Panc1 (cell line): ENCODE data around the gene SERTAD2. TPM values are rescaled to one million over a fixed set of nuclear protein-coding genes. Genes with fewer than 3 reads are reported as not detected.

ENCODE experiments used
- ATAC-seq: fragments of 200-7000 bp; cut with Tn5 transposase; 2 replicates; pipeline ENCODE4 v1.9.1; 2020; ENCODE audit warnings: mild to moderate bottlenecking, moderate library complexity
- BruUV-seq: library from RNA; stranded (reverse); fragments of 400-500 nt; replicated peaks from 2 replicates; lab custom pipeline; 2021; lab: Mats Ljungman, UMichigan
- CTCF ChIA-PET: fragments of 300-600 bp; sonication (Branson Sonifier 250); formaldehyde crosslinking; loops from one replicate; lab custom pipeline; 2022; ENCODE audit warnings: antibody characterized with exemption; lab: Charles Lee
- POLR2A ChIA-PET: fragments of 300-600 bp; sonication (Branson Sonifier 250); formaldehyde crosslinking; loops from one replicate; lab custom pipeline; 2022; ENCODE audit warnings: antibody characterized with exemption; lab: Charles Lee
- DNase-seq: peaks from one replicate; pipeline ENCODE4 v3.0.0-alpha.2; 2010; ENCODE audit warnings: low read depth, low spot score
- H3K27ac ChIP-seq: 2 replicates; pipeline ENCODE4 v1.5.1; 2011; ENCODE audit warnings: mild to moderate bottlenecking, low read length, inconsistent platforms
- H3K27me3 ChIP-seq: fragments of 200-500 bp; sonication (Bioruptor generic); 2 replicates; pipeline ENCODE4 v1.6.0; 2014; ENCODE audit warnings: low read length, inconsistent platforms; ENCODE audit not compliant: control insufficient read depth, insufficient read depth
- H3K36me3 ChIP-seq: fragments of 200-500 bp; sonication (Bioruptor generic); 2 replicates; pipeline ENCODE4 v1.5.1; 2014; ENCODE audit warnings: inconsistent platforms, mild to moderate bottlenecking, low read length, moderate library complexity; ENCODE audit not compliant: control insufficient read depth, insufficient read depth
- H3K4me1 ChIP-seq: 2 replicates; pipeline ENCODE4 v1.5.1; 2011; ENCODE audit warnings: inconsistent platforms, mild to moderate bottlenecking, low read length, moderate library complexity; ENCODE audit not compliant: control insufficient read depth, insufficient read depth
- H3K4me3 ChIP-seq, 2 experiments: 2 replicates each; pipeline ENCODE4 v1.5.1; 2011 to 2012; ENCODE audit warnings: low read depth in 2 of 2, low read length in 2 of 2, mild to moderate bottlenecking in 2 of 2, inconsistent platforms in 1 of 2, moderate library complexity in 1 of 2
- H3K9me3 ChIP-seq: fragments of 200-500 bp; sonication (Bioruptor generic); 2 replicates; pipeline ENCODE4 v1.5.1; 2014; ENCODE audit warnings: low read depth, mild to moderate bottlenecking, inconsistent platforms, low read length, moderate library complexity; ENCODE audit not compliant: control insufficient read depth, insufficient read depth
- POLR2AphosphoS5 ChIP-seq: IDR thresholded peaks from 2 replicates; pipeline ENCODE4 v1.6.1; 2012; ENCODE audit warnings: mild to moderate bottlenecking, low read depth, low read length, moderate library complexity
- REST ChIP-seq, 2 experiments: IDR thresholded peaks; 2 replicates each; pipeline ENCODE4 v1.6.1; 2011 to 2012; ENCODE audit warnings: low read depth in 2 of 2, control low read depth in 1 of 2, low read length in 1 of 2, mild to moderate bottlenecking in 1 of 2, moderate library complexity in 1 of 2; ENCODE audit not compliant: insufficient read depth in 1 of 2
- SIN3A ChIP-seq: IDR thresholded peaks from 2 replicates; pipeline ENCODE4 v1.6.1; 2012; ENCODE audit warnings: low read depth, mild to moderate bottlenecking, low read length, moderate library complexity, borderline replicate concordance; ENCODE audit not compliant: insufficient read depth
- TCF7L2 ChIP-seq: IDR thresholded peaks from 2 replicates; pipeline ENCODE4 v1.6.1; 2011; ENCODE audit warnings: mild to moderate bottlenecking, low read depth, low read length, inconsistent platforms
- in situ Hi-C: cut with HindIII; loops from 2 replicates; pipeline ENCODE4 v1.10.0; 2016; ENCODE audit warnings: low sequenced_read_pairs, low pct_unique_long_range_greater_than_20kb
- intact Hi-C: fragments of 100-400 bp; cut with micrococcal nuclease; formaldehyde crosslinking; loops from one replicate; pipeline ENCODE4 v1.10.0; 2022; ENCODE audit not compliant: unreplicated experiment
- total RNA-seq: library from RNA; stranded (reverse); gene quantifications from one replicate; pipeline ENCODE4 v1.2.1, GENCODE V29; 2021; ENCODE audit not compliant: unreplicated experiment
- TF ChIP-seq, protein P1 (sequence below): fragments of 450-650 bp; IDR thresholded peaks from 2 replicates; pipeline ENCODE4 v1.5.1; 2017; ENCODE audit warnings: mild to moderate bottlenecking

SERTAD2 gene
- total RNA-seq, 1 experiment from 2014 or later, result 24.3 TPM

DNA sequence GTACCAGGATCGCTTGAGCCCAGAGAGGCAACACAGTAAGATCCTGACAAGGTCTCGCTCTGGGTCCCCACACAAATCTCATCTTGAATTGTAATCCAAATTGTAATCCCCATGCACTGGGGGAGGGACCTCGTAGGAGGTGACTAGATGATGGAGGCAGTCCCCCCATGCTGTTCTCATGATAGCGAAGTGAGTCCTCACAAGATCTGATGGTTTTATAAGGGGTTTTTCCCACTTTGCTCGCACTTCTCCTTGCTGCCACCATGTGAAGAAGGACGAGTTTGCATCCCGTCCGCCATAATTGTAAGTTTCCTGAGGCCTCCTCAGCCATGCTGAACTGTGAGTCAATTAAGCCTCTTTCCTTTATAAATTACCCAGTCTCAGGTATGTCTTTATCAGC is 46.0 kb upstream of the SERTAD2 start:
- TF ChIP-seq, protein P1, sequence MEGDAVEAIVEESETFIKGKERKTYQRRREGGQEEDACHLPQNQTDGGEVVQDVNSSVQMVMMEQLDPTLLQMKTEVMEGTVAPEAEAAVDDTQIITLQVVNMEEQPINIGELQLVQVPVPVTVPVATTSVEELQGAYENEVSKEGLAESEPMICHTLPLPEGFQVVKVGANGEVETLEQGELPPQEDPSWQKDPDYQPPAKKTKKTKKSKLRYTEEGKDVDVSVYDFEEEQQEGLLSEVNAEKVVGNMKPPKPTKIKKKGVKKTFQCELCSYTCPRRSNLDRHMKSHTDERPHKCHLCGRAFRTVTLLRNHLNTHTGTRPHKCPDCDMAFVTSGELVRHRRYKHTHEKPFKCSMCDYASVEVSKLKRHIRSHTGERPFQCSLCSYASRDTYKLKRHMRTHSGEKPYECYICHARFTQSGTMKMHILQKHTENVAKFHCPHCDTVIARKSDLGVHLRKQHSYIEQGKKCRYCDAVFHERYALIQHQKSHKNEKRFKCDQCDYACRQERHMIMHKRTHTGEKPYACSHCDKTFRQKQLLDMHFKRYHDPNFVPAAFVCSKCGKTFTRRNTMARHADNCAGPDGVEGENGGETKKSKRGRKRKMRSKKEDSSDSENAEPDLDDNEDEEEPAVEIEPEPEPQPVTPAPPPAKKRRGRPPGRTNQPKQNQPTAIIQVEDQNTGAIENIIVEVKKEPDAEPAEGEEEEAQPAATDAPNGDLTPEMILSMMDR, result no peak
- TF ChIP-seq SIN3A (no peak), TCF7L2 (no peak), REST (IDR thresholded peaks at IDR 0.05; ENCODE audit: insufficient read depth in 1 of 2, low read depth in 2 of 2, low read length in 1 of 2) (no peak), POLR2AphosphoS5 (no peak)
- Histone ChIP-seq H3K4me3 (no peak overlapping the region), H3K36me3 (no peaks in the 10 kb centered on the region), H3K9me3 (no peaks in the 10 kb centered on the region), H3K27me3 (no peaks in the 10 kb centered on the region), H3K4me1 (peaks cover 7% of the 10 kb centered on the region), H3K27ac (no peak overlapping the region)
- CTCF ChIA-PET, result no interaction called here
- intact Hi-C loops, result no loop called here
- no TSS peak for BruUV-seq
- POLR2A ChIA-PET, result no interaction called here
- DNase-seq, result no peak
- in situ Hi-C loops, result no loop called here
- no peak for ATAC-seq

- Histone ChIP-seq H3K36me3 (no peaks in the 10 kb centered on the region), H3K4me1 (peaks cover 7% of the 10 kb centered on the region), H3K4me3 (no peak overlapping the region), H3K27ac (no peak overlapping the region), H3K27me3 (no peaks in the 10 kb centered on the region), H3K9me3 (no peaks in the 10 kb centered on the region)
- ATAC-seq, result peak; percentile 86
- BruUV-seq, result no TSS peak
- TF ChIP-seq TCF7L2 (no peak), POLR2AphosphoS5 (no peak), REST (IDR thresholded peaks at IDR 0.05; ENCODE audit: insufficient read depth in 1 of 2, low read depth in 2 of 2, low read length in 1 of 2) (no peak), SIN3A (no peak)
- TF ChIP-seq, protein P1, result no peak
- intact Hi-C loops (no loop called here), in situ Hi-C loops (no loop called here)
- POLR2A ChIA-PET, result interaction anchor here (0.5 kb wide), 1 partner anchor 46 kb away, joined by 5 read pairs; no protein-coding TSS in a partner anchor
- CTCF ChIA-PET, result no interaction called here
- no peak for DNase-seq
Measured at GRCh38 chr2:64698668-64699444, 45.1 kb upstream of the SERTAD2 start.
